ENCODE results near the gene ARSK.

DNA sequence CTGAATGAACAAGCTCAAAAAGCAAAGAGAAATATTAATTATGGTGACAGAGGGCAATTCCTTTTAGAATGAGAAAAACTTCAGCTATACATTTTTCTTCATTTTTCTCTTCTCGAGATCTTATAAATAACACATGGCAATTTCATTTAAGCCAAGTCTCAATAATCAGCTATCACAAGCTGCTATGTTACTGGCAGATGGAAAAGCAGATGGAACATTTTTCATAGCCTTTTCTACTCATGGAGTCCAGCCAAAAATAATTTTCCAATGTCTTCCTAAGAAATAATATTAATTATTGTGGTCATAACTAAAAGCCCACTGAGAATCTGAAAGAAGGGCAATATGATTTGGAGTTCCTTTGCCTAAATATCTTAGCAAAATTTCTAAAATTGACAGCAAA, 35.8 kb upstream of the ARSK start:
- TF ChIP-seq POLR2AphosphoS5 (IDR thresholded peaks at IDR 0.05; ENCODE audit: borderline replicate concordance, low read depth, low read length): no peak
- no peak for TF ChIP-seq EZH2 (IDR thresholded peaks at IDR 0.05)
